Spleen (tissue), 7 donors: Measurements from ENCODE around the gene EPSTI1.

ENCODE experiments used
- POLR2A ChIP-seq, 3 donors: fragments of 450-650 bp; IDR thresholded peaks; one replicate each; pipeline ENCODE4 v1.5.1; 2017; ENCODE audit warnings: antibody characterized with exemption in 3 of 3, mild to moderate bottlenecking in 1 of 3
- POLR2AphosphoS5 ChIP-seq, 3 donors: sonication (generic); formaldehyde crosslinking; IDR thresholded peaks; one replicate each; pipeline ENCODE4 v1.5.1; 2017; ENCODE audit warnings: antibody characterized with exemption in 3 of 3
- TF ChIP-seq, protein P1 (sequence below), 11 experiments: fragments of 200-600 bp in 7 of 11; fragments of 450-650 bp in 4 of 11; sonication (generic) in 4 of 11; IDR thresholded peaks in 8 of 11; conservative IDR thresholded peaks in 3 of 11; 1 replicate in 7 of 11; 2 replicates in 4 of 11; pipeline versions ENCODE4 v1.4.0 to v1.8.0; 2016 to 2021; ENCODE audit warnings: antibody characterized with exemption in 11 of 11, inconsistent platforms in 4 of 11, mild to moderate bottlenecking in 1 of 11
- donor health status: DM: no; HTN: no; CAD: no; lungs with moderate emphysema.
- donor health status: DM: no; HTN: no; CAD: no.
- donor health status: DM: no; HTN: no; CAD: no.

DNA sequence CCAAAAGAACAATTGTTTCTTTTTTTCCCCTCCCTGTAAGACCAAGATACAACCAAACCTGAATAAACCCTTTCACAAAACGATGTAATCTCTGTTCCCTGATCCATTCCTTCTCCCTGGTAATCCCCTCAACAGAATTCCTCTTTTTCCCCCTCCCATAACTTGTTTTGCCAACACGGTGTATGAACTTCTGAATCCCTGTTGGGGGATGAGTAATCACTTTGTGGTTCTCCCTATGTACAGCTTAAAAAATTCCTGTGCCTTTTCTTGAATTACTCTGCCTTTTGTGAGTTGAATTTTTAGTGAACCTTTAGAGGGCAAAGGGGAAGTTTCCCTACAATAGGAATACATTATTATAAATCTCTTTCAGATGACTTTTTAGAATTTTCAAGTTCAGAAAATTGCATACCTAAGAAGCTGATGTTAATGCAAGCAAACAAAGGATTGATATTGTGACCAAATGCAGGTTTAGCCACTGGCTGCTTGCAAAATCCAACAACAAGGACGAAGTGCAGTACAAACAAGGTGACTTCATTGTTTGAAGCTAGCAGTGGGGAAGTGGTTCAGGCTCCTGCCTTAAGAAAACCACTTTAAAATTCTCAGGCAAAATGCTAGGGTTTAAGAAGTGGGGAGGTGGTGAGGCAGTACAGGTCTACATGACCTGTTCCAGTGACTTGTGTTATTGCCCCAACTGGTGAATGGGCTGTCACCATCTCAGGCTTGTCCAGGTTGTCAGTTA, 15.0 kb upstream of the EPSTI1 start:
- TF ChIP-seq POLR2A (IDR thresholded peaks at IDR 0.05) (no peak), POLR2AphosphoS5 (IDR thresholded peaks at IDR 0.05) (no peak)
- TF ChIP-seq, protein P1, sequence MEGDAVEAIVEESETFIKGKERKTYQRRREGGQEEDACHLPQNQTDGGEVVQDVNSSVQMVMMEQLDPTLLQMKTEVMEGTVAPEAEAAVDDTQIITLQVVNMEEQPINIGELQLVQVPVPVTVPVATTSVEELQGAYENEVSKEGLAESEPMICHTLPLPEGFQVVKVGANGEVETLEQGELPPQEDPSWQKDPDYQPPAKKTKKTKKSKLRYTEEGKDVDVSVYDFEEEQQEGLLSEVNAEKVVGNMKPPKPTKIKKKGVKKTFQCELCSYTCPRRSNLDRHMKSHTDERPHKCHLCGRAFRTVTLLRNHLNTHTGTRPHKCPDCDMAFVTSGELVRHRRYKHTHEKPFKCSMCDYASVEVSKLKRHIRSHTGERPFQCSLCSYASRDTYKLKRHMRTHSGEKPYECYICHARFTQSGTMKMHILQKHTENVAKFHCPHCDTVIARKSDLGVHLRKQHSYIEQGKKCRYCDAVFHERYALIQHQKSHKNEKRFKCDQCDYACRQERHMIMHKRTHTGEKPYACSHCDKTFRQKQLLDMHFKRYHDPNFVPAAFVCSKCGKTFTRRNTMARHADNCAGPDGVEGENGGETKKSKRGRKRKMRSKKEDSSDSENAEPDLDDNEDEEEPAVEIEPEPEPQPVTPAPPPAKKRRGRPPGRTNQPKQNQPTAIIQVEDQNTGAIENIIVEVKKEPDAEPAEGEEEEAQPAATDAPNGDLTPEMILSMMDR (IDR thresholded peaks at IDR 0.05 in 8 of 11, conservative IDR thresholded peaks at IDR 0.05 in 3 of 11): no peak
